HEK293 (cell line): Measurements from ENCODE around the gene SAXO1.

Source experiments
- CTCF ChIA-PET: fragments of 350-600 bp; formaldehyde crosslinking; extraction: SDS; loops from one replicate; lab custom pipeline; 2021; ENCODE audit warnings: antibody characterized with exemption; lab: Yijun Ruan, JAX
- POLR2A ChIA-PET: fragments of 300-600 bp; formaldehyde crosslinking; extraction: SDS; loops from one replicate; lab custom pipeline; 2020; ENCODE audit warnings: antibody characterized with exemption, inconsistent platforms; lab: Yijun Ruan, JAX
- H3K27ac ChIP-seq: fragments of 200-500 bp; sonication (Bioruptor generic); 2 replicates; pipeline ENCODE4 v1.5.1; 2014; ENCODE audit warnings: low read depth, low read length, control low read depth, inconsistent platforms; ENCODE audit errors: extremely low read depth
- H3K36me3 ChIP-seq, 2 experiments: fragments of 200-500 bp in 1 of 2; sonication (Bioruptor generic) in 1 of 2; 1 replicate in 1 of 2; 2 replicates in 1 of 2; pipeline ENCODE4 v1.5.1; 2014 to 2017; ENCODE audit warnings: inconsistent platforms in 2 of 2, low read length in 2 of 2; ENCODE audit not compliant: control insufficient read depth in 2 of 2, insufficient read depth in 1 of 2
- H3K4me1 ChIP-seq: fragments of 200-500 bp; sonication (Bioruptor generic); 2 replicates; pipeline ENCODE4 v1.5.1; 2014; ENCODE audit warnings: mild to moderate bottlenecking, low read length, inconsistent platforms; ENCODE audit not compliant: control insufficient read depth, insufficient read depth
- H3K4me3 ChIP-seq: 2 replicates; pipeline ENCODE4 v1.5.1; 2011; ENCODE audit warnings: low read depth, mild to moderate bottlenecking, control low read depth, low read length, moderate library complexity
- H3K9me3 ChIP-seq: fragments of 200-500 bp; sonication (Bioruptor generic); 2 replicates; pipeline ENCODE4 v1.5.1; 2014; ENCODE audit warnings: low read depth, low read length, inconsistent platforms; ENCODE audit not compliant: control insufficient read depth, insufficient read depth
- FEZF1 ChIP-seq: fragments of 450-650 bp; formaldehyde crosslinking; IDR thresholded peaks from 2 replicates; pipeline ENCODE4 v1.5.1; 2016; ENCODE audit warnings: missing biosample characterization, missing genetic modification characterization
- PATZ1 ChIP-seq: fragments of 450-650 bp; formaldehyde crosslinking; IDR thresholded peaks from 2 replicates; pipeline ENCODE4 v1.5.1; 2016; ENCODE audit warnings: missing biosample characterization, missing genetic modification characterization
- WT1 ChIP-seq: fragments of 450-650 bp; formaldehyde crosslinking; IDR thresholded peaks from 2 replicates; pipeline ENCODE4 v1.5.1; 2016; ENCODE audit warnings: missing biosample characterization, missing genetic modification characterization
- ZBTB17 ChIP-seq: fragments of 450-650 bp; formaldehyde crosslinking; IDR thresholded peaks from 2 replicates; pipeline ENCODE4 v1.5.1; 2016; ENCODE audit warnings: missing biosample characterization, missing genetic modification characterization
- ZBTB48 ChIP-seq: fragments of 450-650 bp; formaldehyde crosslinking; IDR thresholded peaks from 2 replicates; pipeline ENCODE4 v1.5.1; 2016; ENCODE audit warnings: missing biosample characterization, missing genetic modification characterization
- ZBTB8A ChIP-seq: fragments of 450-650 bp; formaldehyde crosslinking; IDR thresholded peaks from 2 replicates; pipeline ENCODE4 v1.5.1; 2016; ENCODE audit warnings: missing biosample characterization, missing genetic modification characterization
- ZFP41 ChIP-seq: fragments of 450-650 bp; formaldehyde crosslinking; IDR thresholded peaks from 2 replicates; pipeline ENCODE4 v1.5.1; 2016; ENCODE audit warnings: missing biosample characterization, missing genetic modification characterization, borderline replicate concordance
- ZNF10 ChIP-seq: fragments of 450-650 bp; formaldehyde crosslinking; IDR thresholded peaks from 2 replicates; pipeline ENCODE4 v1.5.1; 2017; ENCODE audit warnings: missing biosample characterization, missing genetic modification characterization
- ZNF155 ChIP-seq: fragments of 450-650 bp; formaldehyde crosslinking; IDR thresholded peaks from 2 replicates; pipeline ENCODE4 v1.5.1; 2016; ENCODE audit warnings: missing biosample characterization, missing genetic modification characterization
- ZNF324 ChIP-seq: fragments of 450-650 bp; formaldehyde crosslinking; IDR thresholded peaks from 2 replicates; pipeline ENCODE4 v1.5.1; 2016; ENCODE audit warnings: missing biosample characterization, missing genetic modification characterization
- ZNF335 ChIP-seq: fragments of 450-650 bp; formaldehyde crosslinking; conservative IDR thresholded peaks from 2 replicates; pipeline ENCODE4 v1.5.1; 2016; ENCODE audit warnings: missing biosample characterization, missing genetic modification characterization
- ZNF366 ChIP-seq: fragments of 450-650 bp; formaldehyde crosslinking; conservative IDR thresholded peaks from 2 replicates; pipeline ENCODE4 v1.5.1; 2016; ENCODE audit warnings: missing biosample characterization, missing genetic modification characterization
- ZNF518A ChIP-seq: fragments of 450-650 bp; formaldehyde crosslinking; conservative IDR thresholded peaks from 2 replicates; pipeline ENCODE4 v1.5.1; 2016; ENCODE audit warnings: low read depth, missing biosample characterization, missing genetic modification characterization
- ZNF544 ChIP-seq: fragments of 450-650 bp; formaldehyde crosslinking; IDR thresholded peaks from 2 replicates; pipeline ENCODE4 v1.5.0; 2017; ENCODE audit warnings: missing biosample characterization, missing genetic modification characterization
- ZNF580 ChIP-seq: fragments of 450-650 bp; formaldehyde crosslinking; IDR thresholded peaks from 2 replicates; pipeline ENCODE4 v1.5.1; 2016; ENCODE audit warnings: missing biosample characterization, missing genetic modification characterization
- ZNF585B ChIP-seq: fragments of 450-650 bp; formaldehyde crosslinking; IDR thresholded peaks from 2 replicates; pipeline ENCODE4 v1.5.1; 2016; ENCODE audit warnings: missing biosample characterization, missing genetic modification characterization
- ZNF596 ChIP-seq: fragments of 450-650 bp; IDR thresholded peaks from 2 replicates; pipeline ENCODE4 v1.5.0; 2018; ENCODE audit warnings: missing biosample characterization, mild to moderate bottlenecking, missing genetic modification characterization, moderate library complexity
- ZNF621 ChIP-seq: fragments of 450-650 bp; formaldehyde crosslinking; IDR thresholded peaks from 2 replicates; pipeline ENCODE4 v1.5.1; 2017; ENCODE audit warnings: missing biosample characterization, missing genetic modification characterization
- ZNF660 ChIP-seq: fragments of 450-650 bp; IDR thresholded peaks from 2 replicates; pipeline ENCODE4 v1.5.1; 2018; ENCODE audit warnings: missing biosample characterization, mild to moderate bottlenecking, missing genetic modification characterization
- ZNF707 ChIP-seq: fragments of 450-650 bp; formaldehyde crosslinking; IDR thresholded peaks from 2 replicates; pipeline ENCODE4 v1.5.1; 2016; ENCODE audit warnings: missing biosample characterization, missing genetic modification characterization
- ZNF791 ChIP-seq: fragments of 450-650 bp; formaldehyde crosslinking; IDR thresholded peaks from 2 replicates; pipeline ENCODE4 v1.5.1; 2016; ENCODE audit warnings: missing biosample characterization, missing genetic modification characterization
- ZNF843 ChIP-seq: fragments of 450-650 bp; formaldehyde crosslinking; IDR thresholded peaks from 2 replicates; pipeline ENCODE4 v1.5.1; 2016; ENCODE audit warnings: missing biosample characterization, missing genetic modification characterization
- ZSCAN23 ChIP-seq: fragments of 450-650 bp; formaldehyde crosslinking; IDR thresholded peaks from 2 replicates; pipeline ENCODE4 v1.5.1; 2016; ENCODE audit warnings: missing biosample characterization, missing genetic modification characterization
- TF ChIP-seq, protein P1 (sequence below): fragments of 450-650 bp; formaldehyde crosslinking; IDR thresholded peaks from 2 replicates; pipeline ENCODE4 v1.5.1; 2016; ENCODE audit warnings: missing biosample characterization, missing genetic modification characterization

The SAXO1 gene

DNA sequence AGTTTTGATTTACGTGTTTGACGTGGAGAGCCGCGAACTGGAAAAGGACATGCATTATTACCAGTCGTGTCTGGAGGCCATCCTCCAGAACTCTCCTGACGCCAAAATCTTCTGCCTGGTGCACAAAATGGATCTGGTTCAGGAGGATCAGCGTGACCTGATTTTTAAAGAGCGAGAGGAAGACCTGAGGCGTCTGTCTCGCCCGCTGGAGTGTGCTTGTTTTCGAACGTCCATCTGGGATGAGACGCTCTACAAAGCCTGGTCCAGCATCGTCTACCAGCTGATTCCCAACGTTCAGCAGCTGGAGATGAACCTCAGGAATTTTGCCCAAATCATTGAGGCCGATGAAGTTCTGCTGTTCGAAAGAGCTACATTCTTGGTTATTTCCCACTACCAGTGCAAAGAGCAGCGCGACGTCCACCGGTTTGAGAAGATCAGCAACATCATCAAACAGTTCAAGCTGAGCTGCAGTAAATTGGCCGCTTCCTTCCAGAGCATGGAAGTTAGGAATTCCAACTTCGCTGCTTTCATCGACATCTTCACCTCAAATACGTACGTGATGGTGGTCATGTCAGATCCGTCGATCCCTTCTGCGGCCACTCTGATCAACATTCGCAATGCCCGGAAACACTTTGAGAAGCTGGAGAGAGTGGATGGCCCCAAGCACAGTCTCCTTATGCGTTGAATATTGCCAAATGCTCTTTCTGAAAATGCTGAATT, 17.1 kb upstream of the SAXO1 start:
- H3K27ac ChIP-seq, result peak overlapping the region; percentile 92
- no peaks in the 10 kb centered on the region for H3K9me3 ChIP-seq
- CTCF ChIA-PET, result interaction anchor here (0.6 to 4.7 kb wide), 5 partner anchors 36 to 414 kb away, joined by 3 to 30 read pairs (median 4); no protein-coding TSS in a partner anchor
- H3K36me3 ChIP-seq, result peaks cover 0 to 8% of the 10 kb centered on the region in 2 experiments; a peak in 1 of 3 replicates
- POLR2A ChIA-PET, result interaction anchor here (1.0 to 2.8 kb wide), 3 partner anchors 329 to 415 kb away, joined by 3 to 14 read pairs (median 4); partner anchors contain the start of gene RPS6
- H3K4me1 ChIP-seq, result no peaks in the 10 kb centered on the region
- peak overlapping the region; percentile 75 for H3K4me3 ChIP-seq
- no peak for TF ChIP-seq ZNF580 (tag by site-specific recombination)
- TF ChIP-seq ZBTB17 (tag by site-specific recombination), result peak; percentile 78
- no peak for TF ChIP-seq ZNF366 (tag by site-specific recombination)
- TF ChIP-seq FEZF1 (tag by site-specific recombination), result 0 out of 2 replicates have a peak, but pooled peaks have one; percentile 30
- TF ChIP-seq WT1 (tag by site-specific recombination), result 0 out of 2 replicates have a peak, but pooled peaks have one; percentile 5
- TF ChIP-seq ZNF585B (tag by site-specific recombination), result no peak
- peak; percentile 60; the same call in 1 of the 2 replicates for TF ChIP-seq ZNF335 (tag by site-specific recombination)

DNA sequence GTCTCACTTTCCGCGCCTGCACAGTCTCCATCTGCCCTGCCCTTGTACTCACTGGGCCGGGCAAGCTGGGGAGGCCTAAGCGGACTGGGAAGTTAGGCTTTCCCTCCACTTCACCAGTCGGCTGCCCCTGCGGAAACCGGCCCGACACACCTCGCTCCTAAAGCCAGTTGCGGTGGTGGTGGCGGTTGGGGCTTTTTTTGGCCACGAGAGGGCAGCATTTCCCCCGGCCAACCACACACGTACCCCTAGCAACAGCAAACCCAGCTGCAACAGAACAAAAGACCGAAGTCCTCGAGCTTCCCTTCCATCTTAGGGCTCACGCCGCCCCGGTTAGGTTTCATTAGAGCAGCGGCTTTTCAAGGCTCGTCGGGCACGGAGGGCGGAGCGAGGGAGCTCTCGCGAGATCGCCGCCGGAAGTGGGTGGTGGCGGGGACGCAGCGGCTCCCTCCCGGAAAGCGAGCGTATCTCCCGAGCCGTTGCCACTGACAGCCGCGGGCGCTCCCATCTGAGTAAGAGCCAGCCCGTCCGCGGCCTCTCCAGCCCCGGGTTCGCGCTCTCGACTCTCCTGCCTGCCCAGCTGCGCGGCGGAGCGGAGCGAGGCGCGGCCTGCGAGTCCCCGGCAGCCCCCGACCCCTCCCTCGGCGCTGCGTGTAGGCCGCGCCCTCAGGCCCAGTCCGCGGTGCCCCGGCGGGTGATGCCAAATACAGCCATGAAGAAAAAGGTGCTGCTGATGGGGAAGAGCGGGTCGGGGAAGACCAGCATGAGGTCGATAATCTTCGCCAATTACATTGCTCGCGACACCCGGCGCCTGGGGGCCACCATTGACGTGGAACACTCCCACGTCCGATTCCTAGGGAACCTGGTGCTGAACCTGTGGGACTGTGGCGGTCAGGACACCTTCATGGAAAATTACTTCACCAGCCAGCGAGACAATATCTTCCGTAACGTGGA, 16.2 kb upstream of the SAXO1 start, which contains the start of gene RRAGA:
Gene RRAGA, plus strand, starts transcription at position 462 of the 951 bp plus-strand sequence. Its CDS starts 233 bp downstream, at position 695.
- H3K27ac ChIP-seq, result peak within 1 kb of the TSS; percentile 92
- H3K36me3 ChIP-seq, result peaks cover 0 to 8% of the 10 kb centered on the region in 2 experiments; a peak in 1 of 3 replicates
- CTCF ChIA-PET, result interaction anchor here (0.5 to 4.7 kb wide), 33 partner anchors 8 to 836 kb away, joined by 3 to 30 read pairs (median 4); no protein-coding TSS in a partner anchor
- H3K4me1 ChIP-seq, result no peaks in the 10 kb centered on the region
- peak within 1 kb of the TSS; percentile 75 for H3K4me3 ChIP-seq
- H3K9me3 ChIP-seq, result no peaks in the 10 kb centered on the region
- POLR2A ChIA-PET, result interaction anchor here (0.6 to 2.8 kb wide), 19 partner anchors 12 to 415 kb away, joined by 3 to 14 read pairs (median 4); partner anchors contain the start of genes ACER2, DENND4C, HAUS6 and RPS6
- peak; percentile 52 for TF ChIP-seq ZNF518A
- no peak for TF ChIP-seq ZNF544 (tag by site-specific recombination)
- TF ChIP-seq ZNF660 (tag by site-specific recombination), result peak; percentile 86
- TF ChIP-seq ZNF596 (tag by site-specific recombination), result 0 out of 2 replicates have a peak, but pooled peaks have one; percentile 29
- TF ChIP-seq PATZ1 (tag by site-specific recombination), result peak; percentile 86
- peak; percentile 77; the same call in 1 of the 2 replicates for TF ChIP-seq ZNF324 (tag by site-specific recombination)
- no peak for TF ChIP-seq ZSCAN23 (tag by site-specific recombination)
- peak; percentile 55; the same call in 1 of the 2 replicates for TF ChIP-seq ZNF843 (tag by site-specific recombination)
- no peak for TF ChIP-seq ZNF791 (tag by site-specific recombination)
- TF ChIP-seq, protein P1, sequence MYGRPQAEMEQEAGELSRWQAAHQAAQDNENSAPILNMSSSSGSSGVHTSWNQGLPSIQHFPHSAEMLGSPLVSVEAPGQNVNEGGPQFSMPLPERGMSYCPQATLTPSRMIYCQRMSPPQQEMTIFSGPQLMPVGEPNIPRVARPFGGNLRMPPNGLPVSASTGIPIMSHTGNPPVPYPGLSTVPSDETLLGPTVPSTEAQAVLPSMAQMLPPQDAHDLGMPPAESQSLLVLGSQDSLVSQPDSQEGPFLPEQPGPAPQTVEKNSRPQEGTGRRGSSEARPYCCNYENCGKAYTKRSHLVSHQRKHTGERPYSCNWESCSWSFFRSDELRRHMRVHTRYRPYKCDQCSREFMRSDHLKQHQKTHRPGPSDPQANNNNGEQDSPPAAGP (tag by site-specific recombination), result no peak
- TF ChIP-seq ZBTB8A (tag by site-specific recombination), result peak; percentile 88
- no peak for TF ChIP-seq ZNF155 (tag by site-specific recombination)
- no peak for TF ChIP-seq ZNF621 (tag by site-specific recombination)
- no peak for TF ChIP-seq ZNF707 (tag by site-specific recombination)
- TF ChIP-seq ZFP41 (tag by site-specific recombination), result no peak
- TF ChIP-seq ZNF10 (tag by site-specific recombination), result no peak
- TF ChIP-seq ZBTB48 (tag by site-specific recombination), result peak; percentile 90
